Measurements from ENCODE around the gene MINDY4.

MINDY4 gene

GRCh38 chr7:30744075-30744417, 27.2 kb upstream of the MINDY4 start:
- no peaks in the 10 kb centered on the region for H3K9me3 ChIP-seq (ENCODE audit: control insufficient read depth in 1 of 2, low read length in 2 of 2)
- H3K4me3 ChIP-seq (ENCODE audit: low read depth in 1 of 2, low read length in 2 of 2) = no peak overlapping the region
- peaks cover 0 to 9% of the 10 kb centered on the region in 2 donors for H3K4me1 ChIP-seq (ENCODE audit: control insufficient read depth in 1 of 2, insufficient read depth in 2 of 2, low read length in 2 of 2)
- H3K27ac ChIP-seq (ENCODE audit: low read length) = no peak overlapping the region
- H3K27me3 ChIP-seq (ENCODE audit: low read depth, low read length) = no peaks in the 10 kb centered on the region
- no peaks in the 10 kb centered on the region for H3K36me3 ChIP-seq (ENCODE audit: control insufficient read depth in 1 of 2, insufficient read depth in 2 of 2, low read length in 2 of 2)

GRCh38 chr7:30745261-30745941, 25.8 kb upstream of the MINDY4 start:
- H3K27ac ChIP-seq (ENCODE audit: low read length) = no peak overlapping the region
- H3K4me1 ChIP-seq (ENCODE audit: control insufficient read depth in 1 of 2, insufficient read depth in 2 of 2, low read length in 2 of 2) = peaks cover 0 to 10% of the 10 kb centered on the region in 2 donors

GRCh38 chr7:30750010-30750409, 21.2 kb upstream of the MINDY4 start:
- Histone ChIP-seq H3K4me3 (ENCODE audit: low read depth in 1 of 2, low read length in 2 of 2) (no peak overlapping the region), H3K9me3 (ENCODE audit: control insufficient read depth in 1 of 2, low read length in 2 of 2) (no peaks in the 10 kb centered on the region), H3K36me3 (ENCODE audit: control insufficient read depth in 1 of 2, insufficient read depth in 2 of 2, low read length in 2 of 2) (peaks cover 0 to 4% of the 10 kb centered on the region in 2 donors), H3K27me3 (ENCODE audit: low read depth, low read length) (no peaks in the 10 kb centered on the region), H3K27ac (ENCODE audit: low read length) (peak overlapping the region; percentile 85), H3K4me1 (ENCODE audit: control insufficient read depth in 1 of 2, insufficient read depth in 2 of 2, low read length in 2 of 2) (peaks cover 0 to 46% of the 10 kb centered on the region in 2 donors)

More at GRCh38 chr7:30745261-30745941, 25.8 kb upstream of the MINDY4 start:
- Histone ChIP-seq H3K27me3 (ENCODE audit: low read depth, low read length) (no peaks in the 10 kb centered on the region), H3K36me3 (ENCODE audit: control insufficient read depth in 1 of 2, insufficient read depth in 2 of 2, low read length in 2 of 2) (no peaks in the 10 kb centered on the region), H3K4me3 (ENCODE audit: low read depth in 1 of 2, low read length in 2 of 2) (no peak overlapping the region), H3K9me3 (ENCODE audit: control insufficient read depth in 1 of 2, low read length in 2 of 2) (no peaks in the 10 kb centered on the region)

GRCh38 chr7:30750683-30751650, 20.2 kb upstream of the MINDY4 start:
- H3K27ac ChIP-seq (ENCODE audit: low read length) = peak overlapping the region; percentile 85
- no peaks in the 10 kb centered on the region for H3K9me3 ChIP-seq (ENCODE audit: control insufficient read depth in 1 of 2, low read length in 2 of 2)
- no peaks in the 10 kb centered on the region for H3K27me3 ChIP-seq (ENCODE audit: low read depth, low read length)
- peak overlapping the region in 1 of 2 donors; percentile 62 for H3K4me3 ChIP-seq (ENCODE audit: low read depth in 1 of 2, low read length in 2 of 2)
- peaks cover 0 to 4% of the 10 kb centered on the region in 2 donors for H3K36me3 ChIP-seq (ENCODE audit: control insufficient read depth in 1 of 2, insufficient read depth in 2 of 2, low read length in 2 of 2)
- peaks cover 0 to 49% of the 10 kb centered on the region in 2 donors for H3K4me1 ChIP-seq (ENCODE audit: control insufficient read depth in 1 of 2, insufficient read depth in 2 of 2, low read length in 2 of 2)

- Histone ChIP-seq H3K9me3 (ENCODE audit: control insufficient read depth in 1 of 2, low read length in 2 of 2) (no peaks in the 10 kb centered on the region), H3K4me1 (ENCODE audit: control insufficient read depth in 1 of 2, insufficient read depth in 2 of 2, low read length in 2 of 2) (peaks cover 0 to 53% of the 10 kb centered on the region in 2 donors), H3K4me3 (ENCODE audit: low read depth in 1 of 2, low read length in 2 of 2) (peak within 1 kb of the TSS; percentile 62 to 77), H3K27me3 (ENCODE audit: low read depth, low read length) (no peaks in the 10 kb centered on the region), H3K36me3 (ENCODE audit: control insufficient read depth in 1 of 2, insufficient read depth in 2 of 2, low read length in 2 of 2) (peaks cover 0 to 4% of the 10 kb centered on the region in 2 donors), H3K27ac (ENCODE audit: low read length) (peak within 1 kb of the TSS; percentile 85)
Observed at GRCh38 chr7:30751696-30752273, 19.4 kb upstream of the MINDY4 start, which contains the start of gene INMT. TSS of gene INMT (plus strand) at chr7:30752135. CDS start at chr7:30752151, 16 bp downstream.

GRCh38 chr7:30752484-30752883, 18.7 kb upstream of the MINDY4 start:
- Histone ChIP-seq H3K27me3 (ENCODE audit: low read depth, low read length) (no peaks in the 10 kb centered on the region), H3K4me3 (ENCODE audit: low read depth in 1 of 2, low read length in 2 of 2) (peak overlapping the region; percentile 62 to 77), H3K36me3 (ENCODE audit: control insufficient read depth in 1 of 2, insufficient read depth in 2 of 2, low read length in 2 of 2) (peaks cover 0 to 8% of the 10 kb centered on the region in 2 donors), H3K9me3 (ENCODE audit: control insufficient read depth in 1 of 2, low read length in 2 of 2) (no peaks in the 10 kb centered on the region), H3K27ac (ENCODE audit: low read length) (peak overlapping the region; percentile 85), H3K4me1 (ENCODE audit: control insufficient read depth in 1 of 2, insufficient read depth in 2 of 2, low read length in 2 of 2) (peaks cover 0 to 60% of the 10 kb centered on the region in 2 donors)

- H3K4me3 ChIP-seq (ENCODE audit: low read depth in 1 of 2, low read length in 2 of 2) = peak overlapping the region; percentile 62 to 77
- peaks cover 0 to 8% of the 10 kb centered on the region in 2 donors for H3K36me3 ChIP-seq (ENCODE audit: control insufficient read depth in 1 of 2, insufficient read depth in 2 of 2, low read length in 2 of 2)
- H3K4me1 ChIP-seq (ENCODE audit: control insufficient read depth in 1 of 2, insufficient read depth in 2 of 2, low read length in 2 of 2) = peaks cover 0 to 65% of the 10 kb centered on the region in 2 donors
- H3K9me3 ChIP-seq (ENCODE audit: control insufficient read depth in 1 of 2, low read length in 2 of 2) = no peaks in the 10 kb centered on the region
- H3K27me3 ChIP-seq (ENCODE audit: low read depth, low read length) = no peaks in the 10 kb centered on the region
- H3K27ac ChIP-seq (ENCODE audit: low read length) = peak overlapping the region; percentile 85
Observed at GRCh38 chr7:30752979-30753378, 18.2 kb upstream of the MINDY4 start.

- peak overlapping the region in 1 of 2 donors; percentile 62 for H3K4me3 ChIP-seq (ENCODE audit: low read depth in 1 of 2, low read length in 2 of 2)
- H3K4me1 ChIP-seq (ENCODE audit: control insufficient read depth in 1 of 2, insufficient read depth in 2 of 2, low read length in 2 of 2) = peaks cover 0 to 69% of the 10 kb centered on the region in 2 donors
- H3K27ac ChIP-seq (ENCODE audit: low read length) = no peak overlapping the region
Observed at GRCh38 chr7:30754315-30754877, 16.8 kb upstream of the MINDY4 start.

GRCh38 chr7:30755384-30756154, 15.6 kb upstream of the MINDY4 start:
- Histone ChIP-seq H3K27me3 (ENCODE audit: low read depth, low read length) (no peaks in the 10 kb centered on the region), H3K9me3 (ENCODE audit: control insufficient read depth in 1 of 2, low read length in 2 of 2) (no peaks in the 10 kb centered on the region), H3K4me1 (ENCODE audit: control insufficient read depth in 1 of 2, insufficient read depth in 2 of 2, low read length in 2 of 2) (peaks cover 0 to 66% of the 10 kb centered on the region in 2 donors), H3K27ac (ENCODE audit: low read length) (peak overlapping the region; percentile 43), H3K4me3 (ENCODE audit: low read depth in 1 of 2, low read length in 2 of 2) (peak overlapping the region in 1 of 2 donors; percentile 24), H3K36me3 (ENCODE audit: control insufficient read depth in 1 of 2, insufficient read depth in 2 of 2, low read length in 2 of 2) (peaks cover 0 to 8% of the 10 kb centered on the region in 2 donors)

More at GRCh38 chr7:30754315-30754877, 16.8 kb upstream of the MINDY4 start:
- Histone ChIP-seq H3K27me3 (ENCODE audit: low read depth, low read length) (no peaks in the 10 kb centered on the region), H3K36me3 (ENCODE audit: control insufficient read depth in 1 of 2, insufficient read depth in 2 of 2, low read length in 2 of 2) (peaks cover 0 to 8% of the 10 kb centered on the region in 2 donors), H3K9me3 (ENCODE audit: control insufficient read depth in 1 of 2, low read length in 2 of 2) (no peaks in the 10 kb centered on the region)

GRCh38 chr7:30757342-30757692, 13.9 kb upstream of the MINDY4 start:
- Histone ChIP-seq H3K4me3 (ENCODE audit: low read depth in 1 of 2, low read length in 2 of 2) (no peak overlapping the region), H3K36me3 (ENCODE audit: control insufficient read depth in 1 of 2, insufficient read depth in 2 of 2, low read length in 2 of 2) (peaks cover 0 to 8% of the 10 kb centered on the region in 2 donors), H3K27me3 (ENCODE audit: low read depth, low read length) (no peaks in the 10 kb centered on the region), H3K27ac (ENCODE audit: low read length) (peak overlapping the region; percentile 49), H3K9me3 (ENCODE audit: control insufficient read depth in 1 of 2, low read length in 2 of 2) (no peaks in the 10 kb centered on the region), H3K4me1 (ENCODE audit: control insufficient read depth in 1 of 2, insufficient read depth in 2 of 2, low read length in 2 of 2) (peaks cover 0 to 58% of the 10 kb centered on the region in 2 donors)
